Mucosa of descending colon (tissue), 3 donors: Measurements from ENCODE around the gene PPFIA1. TPM values are rescaled to one million over a fixed set of nuclear protein-coding genes. Genes with fewer than 3 reads are reported as not detected.

ENCODE experiments used
- ATAC-seq: fragments of 200-7000 bp; cut with Tn5 transposase; one replicate; pipeline ENCODE4 v1.9.1; 2020; ENCODE audit warnings: mild to moderate bottlenecking, moderate library complexity
- DNase-seq, 3 donors: peaks; one replicate each; pipeline ENCODE4 v3.0.0-alpha.2; 2020
- H3K36me3 ChIP-seq: fragments of 200-600 bp; one replicate; pipeline ENCODE4 v1.8.0; 2021; ENCODE audit warnings: low read depth, mild to moderate bottlenecking
- H3K4me1 ChIP-seq: fragments of 200-600 bp; one replicate; pipeline ENCODE4 v1.8.0; 2021; ENCODE audit warnings: low read depth, mild to moderate bottlenecking
- H3K4me3 ChIP-seq: fragments of 200-600 bp; one replicate; pipeline ENCODE4 v1.8.0; 2021; ENCODE audit warnings: mild to moderate bottlenecking
- H3K9me3 ChIP-seq: fragments of 200-600 bp; one replicate; pipeline ENCODE4 v1.8.0; 2021; ENCODE audit warnings: mild to moderate bottlenecking
- intact Hi-C, 2 donors: fragments of 100-400 bp; cut with DNase I in 1 of 2; cut with micrococcal nuclease in 1 of 2; formaldehyde crosslinking; loops; one replicate each; pipeline versions ENCODE4 v1.11.0 to v1.11.1; 2022; cut with DNase I, micrococcal nuclease
- total RNA-seq, 3 donors: library from RNA; stranded (reverse); fragmentation: NEBNext Ultra II Directional in 2 of 3; extraction: Animal tissue kit (Norgen Biotek cat#: 25700) in 2 of 3; gene quantifications; one replicate each; pipeline versions ENCODE4 v1.2.1 to v1.2.4, GENCODE V29; 2021 to 2023
- TF ChIP-seq, protein P1 (sequence below): fragments of 200-600 bp; IDR thresholded peaks from one replicate; pipeline ENCODE4 v1.8.0; 2022; ENCODE audit warnings: antibody characterized with exemption, mild to moderate bottlenecking
- donor health status: DM: no; HTN: no; CAD: no; lungs with moderate emphysema.
- donor health status: DM: no; HTN: no; CAD: no.
- donor health status: DM: no; HTN: yes; CAD: no.

PPFIA1 gene
- total RNA-seq, 3 donors from 2014 or later, result 58.5 to 65.7 (median 65.0) TPM

DNA sequence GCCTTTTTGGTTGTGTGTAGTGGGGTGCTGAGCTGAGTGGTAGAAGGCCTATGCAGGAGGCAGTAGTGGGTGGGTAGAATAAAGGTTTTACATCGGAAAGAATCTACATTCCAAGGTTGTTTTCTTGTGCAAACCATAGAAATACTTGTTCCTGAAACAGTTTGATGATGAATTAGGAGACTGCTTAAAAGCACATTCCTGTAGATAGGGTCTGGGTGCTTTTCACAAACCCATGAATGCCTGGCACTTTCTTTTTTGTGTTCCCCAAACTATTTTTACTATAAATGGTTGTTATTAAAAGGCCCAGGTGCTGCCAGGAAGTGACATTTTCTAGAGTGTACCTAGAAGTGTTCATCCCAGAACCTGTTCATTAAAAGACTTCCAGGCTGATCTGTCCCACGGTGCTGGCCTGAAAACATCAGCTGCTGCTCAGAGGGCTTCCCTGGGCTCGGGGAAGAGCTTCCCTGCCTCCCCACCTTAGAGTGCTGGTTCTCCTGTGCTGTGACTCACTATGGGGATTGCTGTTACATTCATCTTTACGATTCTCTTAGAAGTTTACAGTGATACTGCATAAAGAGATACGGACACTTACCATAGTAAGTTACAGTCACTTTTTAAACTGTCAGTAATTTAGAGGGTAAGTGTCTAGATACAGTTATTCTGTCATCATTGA is 27.9 kb downstream of the PPFIA1 start:
- TF ChIP-seq, protein P1, sequence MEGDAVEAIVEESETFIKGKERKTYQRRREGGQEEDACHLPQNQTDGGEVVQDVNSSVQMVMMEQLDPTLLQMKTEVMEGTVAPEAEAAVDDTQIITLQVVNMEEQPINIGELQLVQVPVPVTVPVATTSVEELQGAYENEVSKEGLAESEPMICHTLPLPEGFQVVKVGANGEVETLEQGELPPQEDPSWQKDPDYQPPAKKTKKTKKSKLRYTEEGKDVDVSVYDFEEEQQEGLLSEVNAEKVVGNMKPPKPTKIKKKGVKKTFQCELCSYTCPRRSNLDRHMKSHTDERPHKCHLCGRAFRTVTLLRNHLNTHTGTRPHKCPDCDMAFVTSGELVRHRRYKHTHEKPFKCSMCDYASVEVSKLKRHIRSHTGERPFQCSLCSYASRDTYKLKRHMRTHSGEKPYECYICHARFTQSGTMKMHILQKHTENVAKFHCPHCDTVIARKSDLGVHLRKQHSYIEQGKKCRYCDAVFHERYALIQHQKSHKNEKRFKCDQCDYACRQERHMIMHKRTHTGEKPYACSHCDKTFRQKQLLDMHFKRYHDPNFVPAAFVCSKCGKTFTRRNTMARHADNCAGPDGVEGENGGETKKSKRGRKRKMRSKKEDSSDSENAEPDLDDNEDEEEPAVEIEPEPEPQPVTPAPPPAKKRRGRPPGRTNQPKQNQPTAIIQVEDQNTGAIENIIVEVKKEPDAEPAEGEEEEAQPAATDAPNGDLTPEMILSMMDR, result no peak
- Histone ChIP-seq H3K36me3 (no peaks in the 10 kb centered on the region), H3K9me3 (no peaks in the 10 kb centered on the region), H3K4me3 (no peak overlapping the region), H3K4me1 (peaks cover 2% of the 10 kb centered on the region)
- ATAC-seq (peak; percentile 25), DNase-seq (no peak)
- intact Hi-C loops, result no loop called here

DNA sequence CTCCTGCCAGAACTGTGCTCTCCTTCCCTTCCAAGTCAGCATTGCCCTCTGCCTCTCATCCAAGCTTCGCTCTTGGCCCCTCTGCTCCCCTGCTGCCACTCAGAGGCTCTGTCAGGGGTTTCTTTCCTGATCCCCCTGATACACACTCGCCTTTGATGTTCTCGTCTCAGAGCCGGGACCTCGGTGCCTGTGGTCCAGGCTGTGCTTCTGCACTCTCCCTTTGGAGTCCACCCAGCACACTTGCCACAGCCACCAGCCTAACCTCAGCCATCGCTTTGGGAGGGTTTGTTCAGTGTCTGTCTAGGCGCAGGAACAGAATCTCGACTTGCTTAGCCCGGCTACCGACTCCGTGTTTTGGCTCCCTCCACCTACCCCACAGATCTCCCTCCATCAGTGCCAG is 29.1 kb downstream of the PPFIA1 start:
- intact Hi-C loops, result no loop called here
- DNase-seq (no peak), ATAC-seq (no peak)
- peaks cover 5% of the 10 kb centered on the region for H3K4me1 ChIP-seq
- TF ChIP-seq, protein P1, result no peak
- no peaks in the 10 kb centered on the region for H3K36me3 ChIP-seq
- H3K4me3 ChIP-seq, result no peak overlapping the region
- H3K9me3 ChIP-seq, result no peaks in the 10 kb centered on the region

DNA sequence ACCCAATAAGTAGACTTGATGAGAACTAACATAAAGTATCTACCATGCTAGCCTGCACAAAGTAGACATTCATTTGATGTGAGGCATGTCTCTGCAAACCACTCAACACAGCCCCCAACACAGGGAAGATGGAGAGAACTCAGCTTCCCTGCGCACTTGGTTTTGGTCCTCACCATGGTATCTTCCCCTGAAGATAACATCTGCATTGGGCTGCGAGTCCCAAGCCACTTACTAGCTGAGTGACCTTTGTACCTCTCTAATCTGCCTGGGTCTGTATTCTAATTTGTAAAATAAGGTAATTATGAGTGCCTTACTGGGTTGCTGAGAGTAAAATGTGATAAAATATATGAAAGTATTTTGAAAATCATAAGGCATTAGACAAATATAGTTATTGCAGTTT is 30.7 kb downstream of the PPFIA1 start:
- intact Hi-C loops, result no loop called here
- TF ChIP-seq, protein P1, result no peak
- no peak for ATAC-seq

DNA sequence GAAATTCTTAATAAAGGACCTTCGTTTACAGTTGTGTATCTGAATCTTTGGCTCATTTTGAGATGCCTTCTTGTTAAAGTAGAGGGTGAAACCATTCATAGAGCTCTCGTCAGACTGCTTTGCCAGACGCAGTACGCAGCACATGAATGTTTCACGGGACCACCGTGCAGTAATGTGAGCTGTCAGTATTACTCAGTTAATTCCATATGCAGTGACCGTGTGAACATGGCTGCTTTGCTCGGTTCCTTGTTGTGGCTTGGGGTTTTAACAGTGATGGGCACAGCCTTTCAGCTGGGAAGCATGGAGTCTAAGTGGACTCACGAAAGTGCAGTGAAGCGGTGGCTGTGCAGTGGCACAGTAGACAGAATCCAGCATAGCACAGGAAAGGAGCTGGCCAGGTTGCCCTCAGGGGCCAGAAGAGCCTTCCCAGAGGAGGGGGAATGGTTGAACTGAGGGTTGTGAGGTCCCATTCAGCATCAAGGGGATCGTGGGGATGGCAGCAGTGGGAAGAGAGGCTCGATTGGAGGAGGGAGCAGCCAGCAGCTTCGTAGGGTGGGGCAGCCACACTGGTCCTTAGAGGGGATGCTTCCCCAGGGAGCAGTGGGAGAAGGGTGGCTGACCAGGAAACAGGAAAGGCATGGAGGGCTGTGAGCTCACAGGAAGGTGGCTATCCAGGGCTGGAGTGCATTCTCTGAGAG is 31.4 kb downstream of the PPFIA1 start:
- H3K4me1 ChIP-seq, result peaks cover 12% of the 10 kb centered on the region
- H3K4me3 ChIP-seq, result no peak overlapping the region
- intact Hi-C loops, result no loop called here
- H3K9me3 ChIP-seq, result no peaks in the 10 kb centered on the region
- DNase-seq (no peak), ATAC-seq (no peak)
- no peaks in the 10 kb centered on the region for H3K36me3 ChIP-seq
- TF ChIP-seq, protein P1, result no peak

More for the DNA sequence above, 30.7 kb downstream of the PPFIA1 start:
- no peak overlapping the region for H3K4me3 ChIP-seq
- no peaks in the 10 kb centered on the region for H3K9me3 ChIP-seq
- no peak for DNase-seq
- H3K4me1 ChIP-seq, result peaks cover 9% of the 10 kb centered on the region
- H3K36me3 ChIP-seq, result no peaks in the 10 kb centered on the region

DNA sequence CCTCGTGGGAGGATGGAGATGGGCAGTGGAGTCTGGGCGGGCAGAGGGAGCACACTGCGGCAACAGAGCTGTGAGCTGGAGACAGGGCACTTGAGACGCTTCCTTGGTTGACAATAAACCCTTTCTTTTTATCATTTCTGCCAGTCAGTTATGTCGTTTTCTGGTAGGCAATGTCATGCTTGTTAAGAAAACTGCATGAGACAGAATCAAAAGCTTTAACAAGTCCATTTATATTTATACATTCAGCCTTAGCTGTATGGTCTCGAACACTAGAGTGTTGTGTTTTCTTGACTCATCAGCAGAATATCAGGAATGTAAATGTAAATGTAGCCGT is 31.9 kb downstream of the PPFIA1 start:
- no peaks in the 10 kb centered on the region for H3K9me3 ChIP-seq
- ATAC-seq (no peak), DNase-seq (no peak)
- H3K36me3 ChIP-seq, result no peaks in the 10 kb centered on the region
- TF ChIP-seq, protein P1, result no peak
- H3K4me1 ChIP-seq, result peaks cover 13% of the 10 kb centered on the region
- intact Hi-C loops, result no loop called here
- no peak overlapping the region for H3K4me3 ChIP-seq
